H1 (cell line): ENCODE data around the gene PRDX5. TPM values are rescaled to one million over a fixed set of nuclear protein-coding genes. Genes with fewer than 3 reads are reported as not detected.

ENCODE experiments used
- BCL11A ChIP-seq, 2 experiments: IDR thresholded peaks; one replicate each; pipeline ENCODE4 v1.6.1; 2011; ENCODE audit warnings: low read depth in 2 of 2, low read length in 2 of 2, mild to moderate bottlenecking in 2 of 2
- CHD1 ChIP-seq: IDR thresholded peaks from 2 replicates; pipeline ENCODE4 v1.6.1; 2012; ENCODE audit warnings: low read depth, low read length, improper control_type of control experiment
- CTBP2 ChIP-seq: IDR thresholded peaks from 2 replicates; pipeline ENCODE4 v1.7.0; 2011; ENCODE audit warnings: borderline replicate concordance, mild to moderate bottlenecking, moderate library complexity, mixed read lengths, low read length; ENCODE audit not compliant: insufficient read depth, insufficient read length
- E2F6 ChIP-seq: IDR thresholded peaks from 2 replicates; pipeline ENCODE4 v1.6.1; 2012; ENCODE audit warnings: inconsistent platforms
- MAFK ChIP-seq: IDR thresholded peaks from 2 replicates; pipeline ENCODE4 v1.6.1; 2012; ENCODE audit warnings: low read depth, mild to moderate bottlenecking, improper control_type of control experiment, low read length
- RFX5 ChIP-seq: IDR thresholded peaks from 2 replicates; pipeline ENCODE4 v1.6.1; 2011; ENCODE audit warnings: low read depth, low read length, improper control_type of control experiment, borderline replicate concordance
- RXRA ChIP-seq: IDR thresholded peaks from 2 replicates; pipeline ENCODE4 v1.6.1; 2011; ENCODE audit warnings: low read depth, mild to moderate bottlenecking, low read length, moderate library complexity; ENCODE audit not compliant: insufficient read depth
- SIRT6 ChIP-seq: IDR thresholded peaks from one replicate; pipeline ENCODE4 v1.7.1; 2012; ENCODE audit warnings: low read length, inconsistent platforms
- SRF ChIP-seq: IDR thresholded peaks from 2 replicates; pipeline ENCODE4 v1.6.1; 2011; ENCODE audit warnings: mild to moderate bottlenecking, low read depth, low read length, moderate library complexity
- TAF7 ChIP-seq: optimal IDR thresholded peaks from 2 replicates; pipeline ENCODE3; 2011; ENCODE audit warnings: low read depth, mild to moderate bottlenecking, inconsistent platforms, low read length, moderate library complexity, borderline replicate concordance
- TBP ChIP-seq: IDR thresholded peaks from 2 replicates; pipeline ENCODE4 v1.6.1; 2011; ENCODE audit warnings: low read depth, low read length, improper control_type of control experiment
- polyA plus RNA-seq, 7 experiments: library from polyadenylated mRNA; depleted of rRNA in 3 of 7; stranded (reverse) in 5 of 7; unstranded in 2 of 7; fragments of >200 nt in 5 of 7; fragments of 200-250 nt in 2 of 7; gene quantifications; 1 replicate in 5 of 7; 2 replicates in 1 of 7; 4 replicates in 1 of 7; pipeline versions ENCODE4 v1.2.1 to v1.2.3, GENCODE V29; 2011 to 2013; ENCODE audit warnings: missing spikeins in 2 of 7, mixed read lengths in 2 of 7
- total RNA-seq: library from RNA; stranded (reverse); fragmentation: NEBNext Ultra II Directional; extraction: Animal tissue kit (Norgen Biotek cat#: 25700); gene quantifications from 2 replicates; pipeline ENCODE4 v1.2.1, GENCODE V29; 2021

Gene PRDX5
- total and polyA plus RNA-seq, 2 of the 8 experiments (the other 6 are each of a cell fraction or from before 2014, with no cell fraction given), result 201 to 582 TPM

DNA sequence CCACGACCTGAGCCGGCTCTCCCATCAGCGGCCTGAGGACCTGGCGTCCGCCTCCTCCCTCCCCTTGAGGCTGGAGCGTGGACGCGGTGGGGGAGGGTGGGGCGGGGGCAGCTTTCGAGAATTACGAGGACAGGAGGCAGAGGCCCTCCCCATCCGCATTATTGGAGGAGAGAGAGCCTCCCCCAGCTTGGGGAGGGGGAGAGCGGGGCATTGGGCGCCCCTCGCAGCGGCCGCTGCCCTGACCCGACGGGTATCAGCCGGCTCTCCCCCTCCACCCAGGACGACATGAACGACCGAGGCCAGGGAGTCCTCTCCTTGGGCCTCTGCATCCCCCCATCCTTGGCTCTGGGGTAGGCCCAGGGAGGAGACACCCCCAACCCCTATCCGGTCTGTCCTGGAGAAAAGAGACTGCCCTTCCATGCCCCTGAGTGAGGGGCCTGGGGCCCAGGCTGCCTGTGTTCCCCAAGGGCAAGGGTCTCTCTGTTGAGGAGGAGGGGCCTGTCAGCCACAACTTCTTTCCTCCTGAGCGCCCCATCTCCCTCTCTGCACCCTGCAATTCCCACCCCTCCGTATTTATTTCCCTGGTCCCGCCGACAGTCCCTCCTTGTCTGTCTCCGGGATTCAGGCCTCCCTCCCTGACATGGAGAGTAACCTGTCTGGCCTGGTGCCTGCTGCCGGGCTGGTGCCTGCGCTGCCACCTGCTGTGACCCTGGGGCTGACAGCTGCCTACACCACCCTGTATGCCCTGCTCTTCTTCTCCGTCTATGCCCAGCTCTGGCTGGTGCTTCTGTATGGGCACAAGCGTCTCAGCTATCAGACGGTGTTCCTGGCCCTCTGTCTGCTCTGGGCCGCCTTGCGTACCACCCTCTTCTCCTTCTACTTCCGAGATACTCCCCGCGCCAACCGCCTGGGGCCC is 31.8 kb upstream of the PRDX5 start (continued):
- TF ChIP-seq E2F6, result no peak
- TF ChIP-seq TAF7, result no peak
- no peak for TF ChIP-seq SIRT6
- no peak for TF ChIP-seq RFX5
- no peak for TF ChIP-seq BCL11A (IDR thresholded peaks at IDR 0.05; ENCODE audit: low read depth in 2 of 2, low read length in 2 of 2)
- no peak for TF ChIP-seq RXRA
- no peak for TF ChIP-seq CHD1
- TF ChIP-seq SRF, result no peak
- no peak for TF ChIP-seq CTBP2
- no peak for TF ChIP-seq MAFK
- no peak for TF ChIP-seq TBP
